ENCODE data around the gene SIPA1L3.

DNA sequence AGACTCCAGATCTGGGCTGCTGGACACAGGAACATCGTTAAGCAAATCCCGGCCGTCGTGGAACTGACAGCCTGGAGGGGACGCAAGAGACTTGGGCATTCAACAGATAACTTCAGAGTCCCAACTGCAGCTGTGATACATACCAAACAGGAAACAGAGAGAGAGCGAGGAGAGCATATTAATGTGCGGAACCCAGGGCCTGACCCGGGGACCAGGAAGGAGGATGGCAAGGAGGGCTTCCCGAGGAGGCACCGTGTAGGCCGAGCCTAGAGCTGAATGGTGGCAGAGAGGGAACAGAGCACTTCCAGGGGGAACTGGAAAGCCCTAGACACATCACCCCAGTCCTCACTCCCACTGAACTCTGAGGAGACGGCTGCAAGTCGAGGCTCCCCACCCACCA lies 68.1 kb downstream of the SIPA1L3 start:
- TF ChIP-seq, protein P1, sequence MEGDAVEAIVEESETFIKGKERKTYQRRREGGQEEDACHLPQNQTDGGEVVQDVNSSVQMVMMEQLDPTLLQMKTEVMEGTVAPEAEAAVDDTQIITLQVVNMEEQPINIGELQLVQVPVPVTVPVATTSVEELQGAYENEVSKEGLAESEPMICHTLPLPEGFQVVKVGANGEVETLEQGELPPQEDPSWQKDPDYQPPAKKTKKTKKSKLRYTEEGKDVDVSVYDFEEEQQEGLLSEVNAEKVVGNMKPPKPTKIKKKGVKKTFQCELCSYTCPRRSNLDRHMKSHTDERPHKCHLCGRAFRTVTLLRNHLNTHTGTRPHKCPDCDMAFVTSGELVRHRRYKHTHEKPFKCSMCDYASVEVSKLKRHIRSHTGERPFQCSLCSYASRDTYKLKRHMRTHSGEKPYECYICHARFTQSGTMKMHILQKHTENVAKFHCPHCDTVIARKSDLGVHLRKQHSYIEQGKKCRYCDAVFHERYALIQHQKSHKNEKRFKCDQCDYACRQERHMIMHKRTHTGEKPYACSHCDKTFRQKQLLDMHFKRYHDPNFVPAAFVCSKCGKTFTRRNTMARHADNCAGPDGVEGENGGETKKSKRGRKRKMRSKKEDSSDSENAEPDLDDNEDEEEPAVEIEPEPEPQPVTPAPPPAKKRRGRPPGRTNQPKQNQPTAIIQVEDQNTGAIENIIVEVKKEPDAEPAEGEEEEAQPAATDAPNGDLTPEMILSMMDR (IDR thresholded peaks at IDR 0.05): no peak
- TF ChIP-seq POLR2A (IDR thresholded peaks at IDR 0.05): no peak

All from lower leg skin (tissue), 3 donors.